Neural cell (in vitro differentiated cells): ENCODE measurements around the gene SECISBP2. TPM values are rescaled to one million over a fixed set of nuclear protein-coding genes. Genes with fewer than 3 reads are reported as not detected.

Experiments used
- H2AFZ ChIP-seq: fragments of 200-600, 300-800 bp; sonication (generic), shearing (Covaris generic); 2 replicates; pipeline ENCODE4 v1.6.0; 2014; ENCODE audit warnings: low read depth, mild to moderate bottlenecking, antibody characterized with exemption, low read length, moderate library complexity
- H3F3A ChIP-seq: fragments of 200-600 bp; shearing (Covaris generic); 2 replicates; pipeline ENCODE4 v1.6.1; 2016; ENCODE audit warnings: mild to moderate bottlenecking, moderate library complexity, mixed read lengths, antibody characterized with exemption, low read length; ENCODE audit not compliant: insufficient read depth, poor library complexity, severe bottlenecking
- H3K27ac ChIP-seq: fragments of 200-600, 300-800 bp; sonication (generic), shearing (Covaris generic); 2 replicates; pipeline ENCODE4 v1.5.1; 2014; ENCODE audit warnings: mild to moderate bottlenecking, low read length, moderate library complexity
- H3K27me3 ChIP-seq: fragments of 300-800, 200-600 bp; sonication (generic), shearing (Covaris generic); 2 replicates; pipeline ENCODE4 v1.6.0; 2014; ENCODE audit warnings: mild to moderate bottlenecking, low read depth, low read length, moderate library complexity; ENCODE audit not compliant: insufficient read depth
- H3K36me3 ChIP-seq: fragments of 300-800, 200-600 bp; sonication (generic), shearing (Covaris generic); 2 replicates; pipeline ENCODE4 v1.5.1; 2014; ENCODE audit warnings: mild to moderate bottlenecking, antibody characterized with exemption, low read length, moderate library complexity; ENCODE audit not compliant: insufficient read depth
- H3K4me2 ChIP-seq: fragments of 300-800, 200-600 bp; sonication (generic), shearing (Covaris generic); 2 replicates; pipeline ENCODE4 v1.6.0; 2014; ENCODE audit warnings: mild to moderate bottlenecking, low read length
- H3K4me3 ChIP-seq: fragments of 300-800, 200-600 bp; sonication (generic), shearing (Covaris generic); 2 replicates; pipeline ENCODE4 v1.5.1; 2014; ENCODE audit warnings: mild to moderate bottlenecking, low read length, moderate library complexity
- H3K79me2 ChIP-seq: fragments of 200-600 bp; shearing (Covaris generic); replicated peaks from 2 replicates; pipeline ENCODE4 v1.6.0; 2014; ENCODE audit warnings: mild to moderate bottlenecking, low read length, moderate library complexity; ENCODE audit not compliant: insufficient read depth
- H3K9ac ChIP-seq: fragments of 300-800, 200-600 bp; sonication (generic), shearing (Covaris generic); 2 replicates; pipeline ENCODE4 v1.6.1; 2016; ENCODE audit warnings: mild to moderate bottlenecking, low read length, mixed read lengths
- H3K9me2 ChIP-seq: fragments of 200-600 bp; shearing (Covaris generic); 2 replicates; pipeline ENCODE4 v1.6.1; 2016; ENCODE audit warnings: mild to moderate bottlenecking, low read length, mixed read lengths; ENCODE audit not compliant: insufficient read depth
- H3K9me3 ChIP-seq: fragments of 200-600, 300-800 bp; sonication (generic), shearing (Covaris generic); 2 replicates; pipeline ENCODE4 v1.6.1; 2016; ENCODE audit warnings: mild to moderate bottlenecking, mixed run types, low read length, moderate library complexity, mixed read lengths
- H4K20me1 ChIP-seq: fragments of 200-600 bp; shearing (Covaris generic); 2 replicates; pipeline ENCODE4 v1.6.1; 2016; ENCODE audit warnings: mild to moderate bottlenecking, mixed run types; ENCODE audit not compliant: insufficient read depth
- EP300 ChIP-seq: fragments of 450-650 bp; conservative IDR thresholded peaks from 2 replicates; pipeline ENCODE4 v1.6.1; 2014; ENCODE audit warnings: antibody characterized with exemption, mild to moderate bottlenecking, moderate library complexity; ENCODE audit not compliant: poor library complexity, severe bottlenecking
- EZH2 ChIP-seq: fragments of 200-600, 300-800 bp; shearing (Covaris generic), sonication (generic); IDR thresholded peaks from 2 replicates; pipeline ENCODE4 v1.6.1; 2014; ENCODE audit warnings: antibody characterized with exemption, low read length, borderline replicate concordance, mild to moderate bottlenecking; ENCODE audit not compliant: insufficient read depth, poor library complexity, severe bottlenecking
- MXI1 ChIP-seq: fragments of 450-650 bp; conservative IDR thresholded peaks from 2 replicates; pipeline ENCODE4 v1.6.1; 2014; ENCODE audit warnings: antibody characterized with exemption, mild to moderate bottlenecking; ENCODE audit not compliant: poor library complexity, severe bottlenecking
- POLR2AphosphoS5 ChIP-seq: IDR thresholded peaks from 2 replicates; pipeline ENCODE4 v1.6.1; 2012
- RAD21 ChIP-seq: fragments of 450-650 bp; conservative IDR thresholded peaks from 2 replicates; pipeline ENCODE4 v1.6.1; 2014; ENCODE audit warnings: antibody characterized with exemption, mild to moderate bottlenecking, moderate library complexity
- SMC3 ChIP-seq: fragments of 450-650 bp; conservative IDR thresholded peaks from 2 replicates; pipeline ENCODE4 v1.6.1; 2014; ENCODE audit warnings: antibody characterized with exemption, mild to moderate bottlenecking, moderate library complexity; ENCODE audit not compliant: poor library complexity
- TAF1 ChIP-seq: IDR thresholded peaks from 2 replicates; pipeline ENCODE4 v1.6.1; 2012; ENCODE audit warnings: low read depth
- polyA plus RNA-seq: library from polyadenylated mRNA; depleted of rRNA; stranded (reverse); fragments of >200 nt; gene quantifications from 2 replicates; pipeline ENCODE4 v1.2.3, GENCODE V29; 2014
- TF ChIP-seq, protein P1 (sequence below): fragments of 450-650 bp; IDR thresholded peaks from 2 replicates; pipeline ENCODE4 v1.5.1; 2014; ENCODE audit warnings: antibody characterized with exemption, mild to moderate bottlenecking, moderate library complexity; ENCODE audit not compliant: poor library complexity, severe bottlenecking
- TF ChIP-seq, protein P2 (sequence below): IDR thresholded peaks from 2 replicates; pipeline ENCODE4 v1.6.1; 2012; ENCODE audit warnings: borderline replicate concordance

SECISBP2 gene
- polyA plus RNA-seq, 1 donor from 2014 or later: 121 TPM

DNA sequence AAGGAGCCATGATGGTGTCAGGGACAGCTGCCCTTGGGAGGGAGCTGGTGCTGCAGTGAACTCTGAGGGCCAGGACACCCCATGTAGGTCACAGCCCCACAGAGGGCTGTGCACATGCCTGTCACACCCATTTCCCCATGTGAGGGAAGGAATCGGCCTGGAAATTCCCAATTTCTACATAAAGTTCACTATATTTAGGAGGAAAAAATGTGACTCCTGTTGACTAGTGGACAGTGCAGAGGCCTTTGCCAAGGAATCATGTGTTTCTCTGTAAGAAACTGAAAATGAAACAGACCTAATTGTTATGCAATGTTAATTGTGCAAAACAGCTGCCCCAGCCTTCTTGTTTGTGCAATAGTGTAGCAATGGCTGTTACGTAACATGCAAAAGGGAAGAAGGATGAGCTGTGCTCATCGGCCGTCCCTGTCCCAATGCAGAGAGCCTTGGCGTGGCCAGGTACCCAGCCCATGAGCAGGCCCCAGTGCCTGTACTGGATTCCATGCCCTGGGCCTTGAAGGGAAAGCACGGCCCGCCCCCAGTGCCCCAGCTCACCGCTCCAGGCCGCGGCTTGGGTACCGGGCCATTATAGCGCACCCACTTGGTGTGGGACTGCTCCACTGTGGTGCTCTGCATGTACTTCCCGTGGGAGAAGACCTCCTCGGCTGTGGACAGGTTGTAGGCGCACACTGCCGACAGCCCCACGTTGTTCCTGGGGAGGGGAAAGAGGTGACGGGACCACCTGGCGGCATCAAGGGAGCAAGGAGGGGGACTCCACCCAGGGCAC is 70.0 kb downstream of the SECISBP2 start:
- H3K9me3 ChIP-seq: no peaks in the 10 kb centered on the region
- H2AFZ ChIP-seq: no peak overlapping the region
- H3K4me3 ChIP-seq: no peak overlapping the region
- H3K9ac ChIP-seq: no peak overlapping the region
- no peak overlapping the region for H3K4me2 ChIP-seq
- TF ChIP-seq TAF1: no peak
- no peak for TF ChIP-seq MXI1
- TF ChIP-seq EP300: no peak
- no peak for TF ChIP-seq RAD21
- no peak for TF ChIP-seq POLR2AphosphoS5
- no peak for TF ChIP-seq EZH2
- TF ChIP-seq SMC3: no peak
- H3K27me3 ChIP-seq: no peaks in the 10 kb centered on the region
- H3K79me2 ChIP-seq: no peaks in the 10 kb centered on the region
- peaks cover 14% of the 10 kb centered on the region for H3K36me3 ChIP-seq
- H3K27ac ChIP-seq: no peak overlapping the region
- no peaks in the 10 kb centered on the region for H3K9me2 ChIP-seq
- no peaks in the 10 kb centered on the region for H3F3A ChIP-seq
- no peaks in the 10 kb centered on the region for H4K20me1 ChIP-seq

DNA sequence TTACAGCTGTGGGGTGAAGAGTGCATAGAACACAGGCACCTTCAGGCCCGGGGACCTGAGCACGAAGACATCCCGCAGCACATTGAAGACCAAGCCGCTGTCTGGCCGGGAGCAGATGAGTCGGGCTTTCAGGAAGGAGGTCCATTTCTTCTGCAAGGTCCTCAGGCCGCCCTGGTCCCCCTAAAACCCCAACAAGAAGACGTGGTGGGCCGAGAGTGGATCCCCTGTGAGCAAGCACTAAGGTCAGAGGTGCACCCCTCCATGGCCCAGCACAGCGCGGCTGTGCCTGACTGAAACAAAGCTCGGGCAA is 70.5 kb downstream of the SECISBP2 start:
- Histone ChIP-seq H3F3A (no peaks in the 10 kb centered on the region), H3K4me3 (no peak overlapping the region), H3K9ac (no peak overlapping the region), H3K9me2 (no peaks in the 10 kb centered on the region), H3K27ac (no peak overlapping the region), H3K27me3 (no peaks in the 10 kb centered on the region), H3K4me2 (no peak overlapping the region), H2AFZ (no peak overlapping the region), H3K79me2 (no peaks in the 10 kb centered on the region), H4K20me1 (no peaks in the 10 kb centered on the region), H3K36me3 (peaks cover 14% of the 10 kb centered on the region), H3K9me3 (no peaks in the 10 kb centered on the region)
- TF ChIP-seq MXI1 (no peak), RAD21 (no peak), TAF1 (no peak), EP300 (no peak), EZH2 (no peak), POLR2AphosphoS5 (no peak), SMC3 (no peak)
- TF ChIP-seq, protein P1, sequence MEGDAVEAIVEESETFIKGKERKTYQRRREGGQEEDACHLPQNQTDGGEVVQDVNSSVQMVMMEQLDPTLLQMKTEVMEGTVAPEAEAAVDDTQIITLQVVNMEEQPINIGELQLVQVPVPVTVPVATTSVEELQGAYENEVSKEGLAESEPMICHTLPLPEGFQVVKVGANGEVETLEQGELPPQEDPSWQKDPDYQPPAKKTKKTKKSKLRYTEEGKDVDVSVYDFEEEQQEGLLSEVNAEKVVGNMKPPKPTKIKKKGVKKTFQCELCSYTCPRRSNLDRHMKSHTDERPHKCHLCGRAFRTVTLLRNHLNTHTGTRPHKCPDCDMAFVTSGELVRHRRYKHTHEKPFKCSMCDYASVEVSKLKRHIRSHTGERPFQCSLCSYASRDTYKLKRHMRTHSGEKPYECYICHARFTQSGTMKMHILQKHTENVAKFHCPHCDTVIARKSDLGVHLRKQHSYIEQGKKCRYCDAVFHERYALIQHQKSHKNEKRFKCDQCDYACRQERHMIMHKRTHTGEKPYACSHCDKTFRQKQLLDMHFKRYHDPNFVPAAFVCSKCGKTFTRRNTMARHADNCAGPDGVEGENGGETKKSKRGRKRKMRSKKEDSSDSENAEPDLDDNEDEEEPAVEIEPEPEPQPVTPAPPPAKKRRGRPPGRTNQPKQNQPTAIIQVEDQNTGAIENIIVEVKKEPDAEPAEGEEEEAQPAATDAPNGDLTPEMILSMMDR: no peak
- TF ChIP-seq, protein P2, sequence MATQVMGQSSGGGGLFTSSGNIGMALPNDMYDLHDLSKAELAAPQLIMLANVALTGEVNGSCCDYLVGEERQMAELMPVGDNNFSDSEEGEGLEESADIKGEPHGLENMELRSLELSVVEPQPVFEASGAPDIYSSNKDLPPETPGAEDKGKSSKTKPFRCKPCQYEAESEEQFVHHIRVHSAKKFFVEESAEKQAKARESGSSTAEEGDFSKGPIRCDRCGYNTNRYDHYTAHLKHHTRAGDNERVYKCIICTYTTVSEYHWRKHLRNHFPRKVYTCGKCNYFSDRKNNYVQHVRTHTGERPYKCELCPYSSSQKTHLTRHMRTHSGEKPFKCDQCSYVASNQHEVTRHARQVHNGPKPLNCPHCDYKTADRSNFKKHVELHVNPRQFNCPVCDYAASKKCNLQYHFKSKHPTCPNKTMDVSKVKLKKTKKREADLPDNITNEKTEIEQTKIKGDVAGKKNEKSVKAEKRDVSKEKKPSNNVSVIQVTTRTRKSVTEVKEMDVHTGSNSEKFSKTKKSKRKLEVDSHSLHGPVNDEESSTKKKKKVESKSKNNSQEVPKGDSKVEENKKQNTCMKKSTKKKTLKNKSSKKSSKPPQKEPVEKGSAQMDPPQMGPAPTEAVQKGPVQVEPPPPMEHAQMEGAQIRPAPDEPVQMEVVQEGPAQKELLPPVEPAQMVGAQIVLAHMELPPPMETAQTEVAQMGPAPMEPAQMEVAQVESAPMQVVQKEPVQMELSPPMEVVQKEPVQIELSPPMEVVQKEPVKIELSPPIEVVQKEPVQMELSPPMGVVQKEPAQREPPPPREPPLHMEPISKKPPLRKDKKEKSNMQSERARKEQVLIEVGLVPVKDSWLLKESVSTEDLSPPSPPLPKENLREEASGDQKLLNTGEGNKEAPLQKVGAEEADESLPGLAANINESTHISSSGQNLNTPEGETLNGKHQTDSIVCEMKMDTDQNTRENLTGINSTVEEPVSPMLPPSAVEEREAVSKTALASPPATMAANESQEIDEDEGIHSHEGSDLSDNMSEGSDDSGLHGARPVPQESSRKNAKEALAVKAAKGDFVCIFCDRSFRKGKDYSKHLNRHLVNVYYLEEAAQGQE: no peak
